ENCODE results near the gene CHRM5.
A peak's percentile ranks its signal among the peaks of the same experiment; 100 is the strongest.

The CHRM5 gene

GRCh38 chr15:34102175-34102925 lies 134.1 kb downstream of the CHRM5 start:
- no peak for DNase-seq

DNA sequence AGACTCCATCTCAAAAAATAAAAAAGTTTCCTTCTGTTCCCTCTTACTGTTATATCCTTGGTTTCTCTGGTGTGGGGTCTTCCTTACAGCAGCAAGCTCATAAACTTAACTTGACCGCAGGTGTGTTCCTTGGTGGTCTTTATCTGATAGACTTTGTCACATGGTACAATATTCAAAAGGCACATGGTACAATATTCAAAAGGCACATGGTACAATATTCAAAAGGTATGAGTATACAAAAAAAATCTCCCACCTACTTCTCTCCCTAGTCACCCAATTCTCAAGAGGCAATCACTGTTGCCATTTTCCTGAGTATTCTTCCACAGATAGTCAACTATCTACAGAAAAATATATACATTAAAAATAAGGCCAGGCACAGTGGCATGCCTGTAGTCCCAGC lies 138.1 kb downstream of the CHRM5 start:
- DNase-seq, result no peak

GRCh38 chr15:34107315-34107714 lies 139.0 kb downstream of the CHRM5 start:
- no peak for DNase-seq

- peak; percentile 3 for DNase-seq
Measured at GRCh38 chr15:34109797-34110663, 141.7 kb downstream of the CHRM5 start.

- DNase-seq, result no peak
Measured at GRCh38 chr15:34111488-34111887, 143.2 kb downstream of the CHRM5 start.

GRCh38 chr15:34114215-34114614 lies 145.9 kb downstream of the CHRM5 start:
- no peak for DNase-seq

GRCh38 chr15:34114739-34115138 lies 146.4 kb downstream of the CHRM5 start:
- DNase-seq, result no peak

DNA sequence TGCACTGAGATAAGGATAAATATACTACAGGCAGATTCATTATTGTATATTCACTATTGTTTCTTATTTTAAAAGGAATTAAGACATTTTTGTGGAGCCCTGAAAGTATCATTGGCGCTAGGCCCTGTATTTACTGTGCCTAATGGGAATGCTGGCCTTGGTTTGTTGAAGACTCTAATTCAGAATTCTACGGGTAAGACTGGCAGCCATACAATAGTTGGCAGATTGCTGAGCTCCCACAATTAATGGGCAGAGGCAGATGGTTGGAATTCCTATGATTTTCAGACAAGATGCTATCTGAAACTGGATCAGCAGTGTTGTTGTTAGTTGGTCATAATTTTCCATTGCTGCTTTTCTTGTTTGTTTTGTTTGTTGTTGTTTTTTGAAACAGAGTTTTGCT lies 148.3 kb downstream of the CHRM5 start:
- no peak for DNase-seq

Data from NCI-H1105 treated with DMSO at 0.1 percent for 48 hours (cell line).